HepG2 (cell line): ENCODE results near the gene SESN1. TPM values are rescaled to one million over a fixed set of nuclear protein-coding genes. Genes with fewer than 3 reads are reported as not detected.

Experiments
- ATAC-seq: fragments of 200-7000 bp; cut with Tn5 transposase; 3 replicates; pipeline ENCODE4 v1.9.1; 2020; ENCODE audit warnings: mild to moderate bottlenecking, moderate library complexity
- BruUV-seq: library from RNA; stranded (reverse); fragments of 400-500 nt; replicated peaks from 2 replicates; lab custom pipeline; 2021; lab: Mats Ljungman, UMichigan
- CTCF ChIA-PET: fragments of 300-600 bp; formaldehyde crosslinking; extraction: SDS; loops from one replicate; lab custom pipeline; 2021; ENCODE audit warnings: low total read pairs, inconsistent platforms, low intra/inter-chr PET ratio; lab: Yijun Ruan, JAX
- POLR2A ChIA-PET: fragments of 350-600 bp; sonication (Branson Sonifier 250); formaldehyde crosslinking; loops from one replicate; lab custom pipeline; 2020; ENCODE audit warnings: antibody characterized with exemption, inconsistent platforms; lab: Yijun Ruan, JAX
- DNase-seq: peaks from one replicate; pipeline ENCODE4 v3.0.0-alpha.2; 2015; ENCODE audit warnings: low spot score
- FAIRE-seq: peaks from 3 replicates; lab custom pipeline; 2011; peaks lifted over from hg19 to GRCh38; lab: Jason Lieb, UNC
- H2AFZ ChIP-seq: one replicate; pipeline ENCODE4 v1.6.1; 2011; ENCODE audit warnings: low read length, inconsistent platforms
- H3K27ac ChIP-seq: fragments of 300-600 bp; 3 replicates; pipeline ENCODE4 v1.8.0; 2011; ENCODE audit warnings: mixed run types, mild to moderate bottlenecking, mixed read lengths, low read length, inconsistent platforms; ENCODE audit not compliant: insufficient read depth; ENCODE audit errors: extremely low read length
- H3K27me3 ChIP-seq, 2 experiments: fragments of 200-600 bp in 1 of 2; 2 replicates in 1 of 2; 3 replicates in 1 of 2; pipeline versions ENCODE4 v1.6.0 to v1.8.0; 2011; ENCODE audit warnings: low read length in 2 of 2, mild to moderate bottlenecking in 2 of 2, moderate library complexity in 2 of 2, inconsistent platforms in 1 of 2; ENCODE audit not compliant: insufficient read depth in 2 of 2, control insufficient read depth in 1 of 2
- H3K36me3 ChIP-seq, 2 experiments: fragments of 200-600 bp in 1 of 2; replicated peaks in 1 of 2; 2 replicates in 1 of 2; 3 replicates in 1 of 2; pipeline versions ENCODE4 v1.5.1 to v1.8.0; 2011; ENCODE audit warnings: low read length in 2 of 2, inconsistent platforms in 1 of 2; ENCODE audit not compliant: insufficient read depth in 2 of 2, control insufficient read depth in 1 of 2
- H3K4me1 ChIP-seq: 2 replicates; pipeline ENCODE4 v1.5.1; 2012; ENCODE audit warnings: low read length, inconsistent platforms; ENCODE audit not compliant: insufficient read depth
- H3K4me2 ChIP-seq: 2 replicates; pipeline ENCODE4 v1.6.0; 2011; ENCODE audit warnings: low read depth, low read length, inconsistent platforms
- H3K4me3 ChIP-seq, 3 experiments: fragments of 200-600 bp in 1 of 3; sonication (generic), shearing (Covaris generic) in 1 of 3; replicated peaks in 1 of 3; 2 replicates each; pipeline ENCODE4 v1.5.1; 2011 to 2016; ENCODE audit warnings: low read length in 3 of 3, inconsistent platforms in 2 of 3, low read depth in 2 of 3, mild to moderate bottlenecking in 2 of 3, control low read depth in 1 of 3, mixed read lengths in 1 of 3; ENCODE audit not compliant: insufficient read depth in 1 of 3
- H3K79me2 ChIP-seq: one replicate; pipeline ENCODE4 v1.6.1; 2011; ENCODE audit warnings: low read length, inconsistent platforms; ENCODE audit not compliant: insufficient read depth
- H3K9ac ChIP-seq: 2 replicates; pipeline ENCODE4 v1.6.0; 2011; ENCODE audit warnings: mild to moderate bottlenecking, low read depth, low read length, inconsistent platforms; ENCODE audit not compliant: insufficient read depth
- H3K9me3 ChIP-seq: 2 replicates; pipeline ENCODE4 v1.5.1; 2012; ENCODE audit warnings: mild to moderate bottlenecking, low read length
- H4K20me1 ChIP-seq: 2 replicates; pipeline ENCODE4 v1.6.0; 2011; ENCODE audit warnings: inconsistent platforms, mild to moderate bottlenecking, low read length, moderate library complexity; ENCODE audit not compliant: insufficient read depth
- HCFC1 ChIP-seq: fragments of 150-350 bp; IDR thresholded peaks from 2 replicates; pipeline ENCODE4 v1.6.1; 2014; ENCODE audit warnings: low read depth, low read length
- HOMEZ ChIP-seq: IDR thresholded peaks from 2 replicates; pipeline ENCODE4 v1.6.1; 2016; ENCODE audit warnings: low read depth
- MXD4 ChIP-seq: IDR thresholded peaks from 2 replicates; pipeline ENCODE4 v1.6.1; 2016; ENCODE audit warnings: mild to moderate bottlenecking, missing biosample characterization, missing genetic modification reagents
- PHF20 ChIP-seq: sonication (generic); formaldehyde crosslinking; IDR thresholded peaks from 2 replicates; pipeline ENCODE4 v1.5.0; 2020; ENCODE audit warnings: mild to moderate bottlenecking, missing genetic modification reagents
- SIX4 ChIP-seq: sonication (generic); formaldehyde crosslinking; IDR thresholded peaks from 2 replicates; pipeline ENCODE4 v1.4.0; 2020; ENCODE audit warnings: missing genetic modification reagents
- SNRNP70 ChIP-seq: fragments of 200-400 bp; formaldehyde crosslinking; IDR thresholded peaks from 2 replicates; pipeline ENCODE4 v1.6.1; 2017; ENCODE audit warnings: mild to moderate bottlenecking, low read depth, low read length, moderate library complexity
- TBX3 ChIP-seq: fragments of 450-650 bp; IDR thresholded peaks from 2 replicates; pipeline ENCODE4 v1.6.1; 2017; ENCODE audit warnings: antibody characterized with exemption, mild to moderate bottlenecking, inconsistent platforms, borderline replicate concordance
- ZNF740 ChIP-seq: sonication (generic); formaldehyde crosslinking; IDR thresholded peaks from 2 replicates; pipeline ENCODE4 v1.4.0; 2020; ENCODE audit warnings: missing genetic modification reagents
- WGBS: methylation state at CpG from one replicate; pipeline ENCODE4 v1.1.6; 2017; ENCODE audit warnings: low lambda C conversion rate; 5-methylcytosine and 5-hydroxymethylcytosine counted together
- in situ Hi-C: cut with HindIII; loops from 2 replicates; pipeline ENCODE4 v1.10.0; 2017; ENCODE audit warnings: low pct_unique_long_range_greater_than_20kb; ENCODE audit not compliant: extremely low pct_ligation_motif_present
- intact Hi-C: fragments of 100-400 bp; cut with micrococcal nuclease; formaldehyde crosslinking; loops from one replicate; pipeline ENCODE4 v1.10.0; 2022; ENCODE audit not compliant: unreplicated experiment
- polyA plus RNA-seq, 8 experiments: library from polyadenylated mRNA; depleted of rRNA in 3 of 8; stranded (reverse) in 7 of 8; unstranded in 1 of 8; fragments of >200 nt; fragmentation: Illumina TruSeq in 4 of 8; extraction: Trizol in 4 of 8; gene quantifications; 2 replicates each; pipeline versions ENCODE4 v1.2.1 to v1.2.3, GENCODE V29; 2011 to 2016; ENCODE audit warnings: low read depth in 4 of 8, missing spikeins in 1 of 8, mixed read lengths in 1 of 8; ENCODE audit not compliant: insufficient read depth in 1 of 8
- total RNA-seq, 5 experiments: library from RNA; depleted of rRNA; stranded (reverse); fragments of >200 nt; fragmentation: Illumina TruSeq; extraction: Trizol; gene quantifications; 2 replicates each; pipeline ENCODE4 v1.2.3, GENCODE V29; 2016; ENCODE audit warnings: low read depth in 1 of 5

SESN1 gene
- total and polyA plus RNA-seq, 2 of the 13 experiments (the other 11 are each of a cell fraction or from before 2014, with no cell fraction given): 24.9 to 44.7 TPM

DNA sequence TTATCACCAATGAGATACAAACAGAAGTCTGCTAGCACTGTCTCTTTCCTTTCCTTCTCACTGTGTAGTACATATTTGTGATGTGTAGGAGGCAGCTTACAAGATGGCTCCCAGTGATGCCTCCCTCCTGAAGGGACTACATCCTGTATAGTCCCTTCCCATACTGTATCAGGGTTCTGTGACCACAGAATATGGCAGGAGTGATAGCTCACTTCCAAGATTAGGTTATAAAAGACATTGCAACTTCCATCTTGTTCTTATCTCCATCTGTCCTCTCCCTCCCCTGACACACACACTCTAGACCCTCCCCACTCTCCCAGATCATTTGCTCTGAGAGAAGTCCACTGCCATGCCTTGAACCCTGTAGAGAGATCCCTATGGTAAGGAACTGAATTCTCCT, 38.0 kb downstream of the SESN1 start (continued):
- TF ChIP-seq ZNF740 (no peak), MXD4 (no peak), SNRNP70 (no peak), TBX3 (no peak), PHF20 (no peak), HOMEZ (CRISPR knock-in tag) (no peak), SIX4 (CRISPR knock-in tag) (no peak)

- ATAC-seq: no peak
- CTCF ChIA-PET: no interaction called here
- Histone ChIP-seq H3K27ac (no peak overlapping the region), H3K4me1 (peaks cover 35% of the 10 kb centered on the region), H3K9ac (no peak overlapping the region), H2AFZ (no peak overlapping the region), H3K9me3 (no peaks in the 10 kb centered on the region), H3K27me3 (no peaks in the 10 kb centered on the region), H3K36me3 (no peaks in the 10 kb centered on the region), H3K79me2 (no peaks in the 10 kb centered on the region)
- DNase-seq: no peak
- no peak for FAIRE-seq
- in situ Hi-C loops: no loop called here
- BruUV-seq: no TSS peak
- 94% methylated on average over 1 of the region's 1 CpG for WGBS
- TF ChIP-seq HCFC1: no peak
- TF ChIP-seq, all 625 proteins: peak for 0
- Histone ChIP-seq H4K20me1 (no peaks in the 10 kb centered on the region), H3K4me2 (no peak overlapping the region), H3K4me3 (no peak overlapping the region)
- intact Hi-C loops: no loop called here
- POLR2A ChIA-PET: no interaction called here
Measured at GRCh38 chr6:109055771-109056235, 38.8 kb downstream of the SESN1 start.
